Activated T-cell treated with anti-CD3 and anti-CD28 coated beads, Interleukin-2, amount 50 U/mL, for 48 hours (primary cell): Measurements from ENCODE around the gene MEOX1.

Experiments
- DNase-seq, 2 experiments: peaks; one replicate each; pipeline ENCODE4 v3.0.0-alpha.2; 2020

MEOX1 gene

DNA sequence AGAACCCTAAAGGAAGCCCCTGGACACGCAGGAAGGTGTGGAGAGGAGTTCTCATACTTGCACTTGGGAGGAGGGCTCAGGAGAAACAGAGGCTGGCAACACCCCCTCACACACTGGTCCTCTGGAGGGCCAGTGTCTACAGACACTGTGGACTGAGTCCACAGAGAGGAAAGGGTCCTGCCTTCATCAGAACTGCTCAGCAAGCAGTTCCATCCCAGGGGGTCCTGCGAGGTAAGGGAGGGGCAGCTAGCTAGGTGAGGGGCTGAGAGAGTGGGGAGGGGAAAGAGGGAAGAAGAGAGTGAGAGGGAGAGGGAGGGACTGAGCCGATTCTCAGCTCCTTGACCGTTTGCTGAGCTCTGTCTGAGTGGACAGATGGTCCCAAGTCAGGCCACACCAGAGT, 17.7 kb upstream of the MEOX1 start:
- no peak for DNase-seq

DNA sequence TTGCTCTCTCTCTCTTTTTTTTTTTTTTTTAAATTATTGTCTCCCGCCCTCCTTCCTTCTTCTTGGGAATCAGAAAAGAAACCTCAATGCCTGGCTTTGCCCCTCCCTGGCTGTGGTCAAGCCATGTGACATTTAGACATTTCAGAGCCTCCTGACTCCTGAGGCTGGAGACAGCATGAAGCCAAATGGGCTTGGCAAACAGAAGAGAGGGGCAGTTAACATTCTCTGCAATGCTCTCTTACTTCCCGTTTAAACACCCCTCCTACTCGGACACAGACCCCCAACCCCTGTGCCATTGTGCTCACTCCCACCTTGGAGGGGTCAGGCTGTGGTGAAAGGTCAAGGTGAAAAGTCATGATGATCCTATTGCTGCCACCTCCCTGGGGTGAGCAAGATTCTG, 14.7 kb upstream of the MEOX1 start:
- no peak for DNase-seq

DNA sequence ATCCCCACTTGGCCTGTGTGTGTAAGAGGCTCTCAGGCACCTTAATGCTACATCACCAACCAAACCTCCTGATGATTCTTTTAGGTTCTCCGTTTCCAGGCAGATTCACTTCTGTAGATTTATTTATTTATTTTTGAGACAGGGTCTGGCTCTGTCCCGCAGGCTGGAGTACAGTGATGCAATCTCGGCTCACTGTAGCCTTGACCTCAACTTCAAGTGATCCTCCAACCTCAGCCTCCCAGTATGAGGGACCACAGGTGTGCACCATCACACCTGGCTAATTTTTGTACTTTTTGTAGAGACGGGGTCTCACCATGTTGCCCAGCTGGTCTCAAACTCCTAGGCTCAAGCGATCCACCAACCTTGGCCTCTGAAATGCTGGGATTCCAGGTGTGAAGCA, 12.7 kb upstream of the MEOX1 start:
- no peak for DNase-seq

DNA sequence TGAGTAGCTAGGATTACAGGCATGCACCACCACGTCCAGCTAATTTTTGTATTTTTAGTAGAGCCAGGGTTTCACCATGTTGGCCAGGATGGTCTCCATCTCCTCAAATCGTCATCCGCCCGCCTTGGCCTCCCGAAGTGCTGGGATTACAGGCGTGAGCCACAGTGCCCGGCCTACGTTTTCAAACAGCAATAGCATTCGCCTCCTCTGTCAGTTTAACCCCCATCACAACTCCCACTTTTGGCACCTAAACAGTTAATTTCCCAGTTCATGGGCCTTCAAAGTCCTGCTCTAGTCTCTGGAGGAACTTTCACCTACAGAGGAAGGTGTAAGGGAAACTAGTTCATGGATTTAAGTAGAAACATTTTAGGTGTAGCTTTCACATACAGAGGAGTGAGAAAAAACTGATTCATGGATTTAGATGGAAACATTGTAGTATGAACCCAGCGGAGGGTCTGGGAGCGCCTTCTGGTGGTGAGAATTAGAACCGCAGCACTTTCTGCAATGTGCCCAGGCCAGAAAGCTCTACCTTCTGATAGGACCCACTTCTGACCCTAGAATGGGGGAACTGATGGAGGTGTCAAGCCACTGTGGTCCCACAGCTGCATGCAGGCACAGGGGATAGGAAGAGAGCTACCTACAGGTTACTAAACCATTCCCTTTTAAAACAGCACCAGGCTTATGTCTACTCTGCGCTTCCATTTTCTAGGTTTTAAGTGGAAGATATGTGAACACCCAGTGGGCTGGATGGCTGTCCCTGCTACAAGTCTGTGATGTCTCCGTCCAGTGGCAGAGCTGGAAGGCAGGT, 12.0 kb upstream of the MEOX1 start:
- peak; percentile 84 to 86 for DNase-seq

DNA sequence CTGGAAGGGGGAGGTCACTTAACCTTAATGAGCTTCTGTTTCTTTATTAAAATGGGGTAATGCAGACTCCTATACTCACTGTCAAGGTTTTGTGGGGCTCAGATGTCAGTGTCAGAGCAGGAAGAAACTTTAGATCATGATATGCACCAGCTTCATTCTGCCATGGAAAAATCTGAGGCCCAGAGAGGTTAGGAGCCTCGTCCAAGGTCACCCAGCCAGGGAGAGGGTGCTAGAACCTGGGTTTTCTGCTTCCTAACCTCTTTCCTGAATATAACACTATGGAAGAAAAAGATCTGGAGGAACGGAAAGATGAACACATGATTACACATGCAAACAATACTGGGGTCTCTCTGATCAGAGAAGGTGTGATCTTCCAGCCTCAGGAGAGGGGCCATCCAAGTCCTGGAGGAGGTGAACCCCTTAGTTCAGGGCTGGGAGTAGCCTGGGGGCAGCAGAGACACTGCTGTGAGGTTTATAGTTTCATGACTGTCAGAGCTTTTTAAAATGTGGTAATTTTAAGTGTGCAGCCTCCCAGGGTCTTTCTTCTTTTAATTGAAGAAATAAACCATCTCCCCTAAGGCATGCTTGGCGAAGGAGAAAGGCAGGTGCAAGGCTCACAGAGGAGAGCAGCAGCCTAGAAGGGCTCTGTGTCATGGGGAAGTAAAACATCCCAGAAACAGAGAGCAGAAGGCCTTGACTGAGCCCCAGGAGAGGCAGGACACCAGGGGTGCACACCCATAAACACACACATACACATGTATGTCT, 10.2 kb upstream of the MEOX1 start:
- no peak for DNase-seq

DNA sequence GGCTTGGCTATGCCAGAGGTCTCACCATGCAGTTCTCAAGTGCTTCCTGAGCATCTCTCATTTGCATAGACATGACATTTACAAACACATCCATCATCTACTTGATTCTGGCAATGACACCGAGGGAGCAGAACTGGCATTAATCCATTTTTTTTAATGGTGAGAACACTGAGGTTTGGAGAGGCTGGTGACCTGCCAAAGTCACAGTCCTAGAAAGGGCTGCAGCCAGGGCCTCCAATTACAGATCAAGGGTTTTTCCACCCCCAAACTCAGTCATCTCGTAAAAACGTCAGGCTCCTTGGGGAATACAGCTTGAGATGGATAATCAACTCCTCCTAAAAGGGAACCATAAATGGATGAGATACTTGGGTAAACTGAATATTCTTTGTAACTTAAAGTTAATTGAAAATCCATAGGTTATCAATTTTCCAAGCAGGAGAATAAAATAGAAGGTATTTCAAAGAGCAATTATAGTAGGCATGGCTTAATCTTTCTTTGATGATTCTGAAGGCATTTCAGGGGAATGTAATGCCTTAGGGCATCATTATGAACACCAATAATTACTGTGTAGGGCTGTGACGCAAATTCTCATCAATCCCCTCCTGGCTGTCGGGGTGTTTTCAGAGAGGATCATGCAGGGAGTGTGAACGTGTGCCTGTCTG, 9.4 kb upstream of the MEOX1 start:
- no peak for DNase-seq

DNA sequence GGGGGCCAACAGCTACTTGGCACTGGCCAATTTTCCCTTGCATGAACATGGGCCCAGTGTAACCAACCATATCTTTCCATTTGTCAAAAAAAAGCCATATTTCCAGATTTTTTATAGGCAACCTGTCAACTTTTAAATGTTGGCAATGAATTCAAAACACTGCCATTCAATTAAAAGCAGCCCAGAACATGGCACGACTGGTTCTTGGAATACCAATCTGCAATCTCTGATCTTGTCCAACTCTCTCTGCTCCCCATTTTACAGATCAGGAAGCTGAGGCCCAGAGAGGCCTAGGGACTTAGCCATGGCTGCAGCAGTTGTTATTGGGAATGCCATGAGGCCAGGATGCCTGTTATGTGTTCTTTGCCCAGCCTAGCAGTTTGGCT, 8.9 kb upstream of the MEOX1 start:
- no peak for DNase-seq

DNA sequence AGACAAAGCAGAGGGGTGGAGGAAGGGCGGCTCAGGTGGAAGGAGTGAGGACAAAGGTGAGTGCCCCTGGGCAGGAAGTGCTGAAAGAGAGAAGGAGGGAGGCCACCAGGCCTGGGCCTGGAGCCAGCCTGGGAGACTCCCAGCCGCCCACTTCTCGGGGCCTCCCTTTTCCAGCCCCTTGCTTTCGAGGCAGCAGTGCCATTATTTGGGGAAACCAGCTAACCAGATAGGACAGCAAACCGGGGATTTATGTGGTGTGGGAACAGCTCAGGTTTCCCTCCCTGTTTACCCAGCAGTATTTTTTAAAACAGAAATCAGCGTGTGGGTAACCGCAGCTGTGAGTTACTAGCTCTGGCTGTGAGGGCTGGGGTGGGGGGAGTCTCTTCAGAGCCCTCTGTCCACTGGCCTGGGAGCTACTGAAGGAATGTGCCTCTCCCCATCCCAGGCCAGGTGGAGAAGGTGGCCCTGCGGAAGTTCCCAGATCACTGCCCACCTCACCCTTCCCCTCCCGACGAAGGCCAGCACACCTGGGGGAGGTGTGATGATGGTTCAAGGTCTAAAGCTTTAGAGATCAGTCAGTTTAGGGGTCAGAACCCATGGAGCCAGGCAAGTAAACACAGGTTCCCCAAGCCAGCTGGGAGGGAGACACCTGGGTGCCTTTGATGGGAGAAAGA, 8.4 kb upstream of the MEOX1 start:
- no peak for DNase-seq

DNA sequence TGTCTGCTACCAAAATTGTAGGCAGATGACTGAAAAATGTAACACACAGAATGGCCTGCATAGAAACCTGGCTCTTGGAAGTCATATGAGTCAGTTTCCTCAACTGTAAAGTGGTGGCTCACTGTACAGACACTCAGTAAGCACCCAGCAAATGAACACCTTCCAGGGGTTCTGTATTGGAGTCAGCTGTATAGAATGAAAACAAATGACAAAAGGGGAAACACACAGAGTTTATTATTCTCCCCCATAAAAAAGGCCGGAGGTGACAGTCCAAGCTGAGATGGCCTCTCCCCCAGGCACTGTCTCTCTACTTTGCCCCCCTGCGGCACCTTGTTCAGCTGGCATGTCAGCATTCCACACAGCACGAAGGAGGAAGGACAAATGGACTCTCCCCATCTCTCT, 6.2 kb upstream of the MEOX1 start:
- no peak for DNase-seq

DNA sequence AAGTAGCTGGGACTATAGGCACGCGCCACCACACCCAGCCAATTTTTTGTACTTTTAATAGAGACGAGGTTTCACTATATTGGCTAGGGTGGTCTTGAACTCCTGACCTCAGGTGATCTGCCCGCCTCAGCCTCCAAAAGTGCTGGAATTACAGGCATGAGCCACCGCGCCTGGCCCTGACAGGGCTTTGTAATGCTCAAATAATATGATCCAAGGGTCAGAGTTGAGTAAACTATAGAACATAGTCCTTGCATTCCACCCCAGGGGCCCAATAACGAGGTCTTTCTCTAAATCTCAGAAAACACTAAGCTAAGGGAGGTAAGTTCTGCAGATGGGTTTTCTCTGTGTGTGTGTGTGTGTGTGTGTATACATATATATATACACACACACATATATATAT, 5.8 kb upstream of the MEOX1 start:
- DNase-seq: no peak

DNA sequence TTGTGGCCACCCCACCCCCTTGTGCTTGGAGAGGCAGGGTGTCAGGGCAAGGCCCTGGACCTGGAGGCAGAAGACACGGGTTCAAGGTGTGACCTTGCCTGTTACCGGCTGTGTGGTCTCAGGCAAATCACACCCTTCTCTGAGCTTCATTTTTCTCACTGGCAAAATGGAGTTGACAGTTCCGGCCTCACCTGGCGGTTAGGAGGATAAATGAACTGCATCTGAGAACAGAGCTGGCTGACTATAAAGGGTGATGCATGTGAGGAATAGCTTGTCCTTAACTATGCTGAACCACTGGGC, 4.2 kb upstream of the MEOX1 start:
- no peak for DNase-seq

DNA sequence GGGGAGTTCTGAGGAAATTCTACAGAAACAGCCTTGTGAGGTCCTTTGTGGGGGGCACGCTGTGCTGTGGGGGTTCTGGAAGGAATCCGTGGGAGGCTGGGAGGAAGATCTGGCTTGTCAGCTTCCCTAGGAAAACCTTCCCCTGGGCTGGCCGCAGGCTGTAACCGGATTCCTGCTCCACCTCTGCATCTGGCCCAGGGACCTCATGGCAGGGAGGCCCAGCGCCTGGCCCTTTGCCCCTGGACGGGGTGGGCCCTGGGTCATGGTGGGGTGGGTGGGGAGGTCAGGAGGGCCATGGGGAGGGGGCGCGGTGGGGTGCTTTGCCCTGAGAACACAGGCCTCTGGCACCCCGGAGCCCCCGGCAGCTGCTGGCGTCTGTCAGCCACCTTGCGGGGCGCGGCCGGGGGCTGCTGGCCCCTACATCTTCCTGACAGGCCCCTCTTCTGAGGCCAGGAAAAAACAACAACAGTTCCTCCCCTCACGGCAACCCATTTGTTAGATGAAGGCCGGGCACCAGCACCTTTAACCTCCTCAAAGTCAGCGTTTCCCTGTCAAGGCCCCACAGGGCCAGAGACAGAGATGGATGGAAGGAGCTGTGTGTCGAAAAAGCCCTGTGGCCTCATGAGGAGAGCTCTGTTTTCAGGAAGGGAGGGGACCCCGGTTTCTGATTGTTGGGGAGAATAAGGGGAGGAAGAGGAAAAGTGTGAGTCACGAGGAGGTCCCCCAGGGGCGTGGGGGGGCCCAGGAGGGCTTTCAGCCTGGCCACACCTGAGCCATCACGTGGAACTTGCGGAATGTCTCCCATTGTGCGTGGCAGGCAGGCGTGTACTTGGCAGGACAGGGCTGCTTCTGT, 3.6 kb upstream of the MEOX1 start:
- no peak for DNase-seq

DNA sequence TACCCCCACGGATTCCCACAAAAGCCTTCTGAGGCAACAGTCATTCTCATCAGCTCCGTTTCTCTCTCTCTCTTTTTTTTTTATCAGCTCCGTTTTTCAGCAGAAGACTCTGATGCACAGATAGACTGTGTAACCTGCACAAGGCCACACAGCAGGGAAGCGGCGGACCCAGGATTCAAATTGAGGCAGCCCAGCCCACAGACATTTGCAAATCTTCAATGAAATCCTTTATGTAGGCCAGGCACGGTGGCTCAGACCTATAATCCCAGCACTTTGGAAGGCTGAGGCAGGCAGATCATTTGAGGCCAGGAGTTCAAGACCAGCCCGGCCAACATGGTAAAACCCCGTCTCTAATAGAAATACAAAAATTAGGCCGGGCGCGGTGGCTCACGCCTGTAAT, 2.4 kb upstream of the MEOX1 start:
- DNase-seq: no peak

DNA sequence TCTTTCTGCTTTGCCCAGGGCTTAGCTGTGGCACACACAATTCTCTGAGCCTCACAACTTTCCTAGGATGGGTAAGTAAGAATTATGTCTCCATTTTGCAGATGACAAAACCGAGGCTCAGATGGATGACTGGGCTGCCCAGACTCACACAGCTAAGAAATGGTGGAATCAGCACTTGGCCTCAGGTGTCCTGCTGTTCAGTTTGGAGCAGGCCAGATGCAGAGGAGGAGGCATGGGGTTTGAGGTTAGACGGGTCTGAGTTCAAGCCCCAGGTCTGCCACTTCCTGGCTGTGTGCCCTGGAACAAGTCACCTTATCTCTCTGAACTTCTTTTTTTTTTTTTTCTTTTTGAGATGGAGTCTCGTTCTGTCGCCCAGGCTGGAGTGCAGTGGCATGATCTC, 1.7 kb upstream of the MEOX1 start:
- no peak for DNase-seq

DNA sequence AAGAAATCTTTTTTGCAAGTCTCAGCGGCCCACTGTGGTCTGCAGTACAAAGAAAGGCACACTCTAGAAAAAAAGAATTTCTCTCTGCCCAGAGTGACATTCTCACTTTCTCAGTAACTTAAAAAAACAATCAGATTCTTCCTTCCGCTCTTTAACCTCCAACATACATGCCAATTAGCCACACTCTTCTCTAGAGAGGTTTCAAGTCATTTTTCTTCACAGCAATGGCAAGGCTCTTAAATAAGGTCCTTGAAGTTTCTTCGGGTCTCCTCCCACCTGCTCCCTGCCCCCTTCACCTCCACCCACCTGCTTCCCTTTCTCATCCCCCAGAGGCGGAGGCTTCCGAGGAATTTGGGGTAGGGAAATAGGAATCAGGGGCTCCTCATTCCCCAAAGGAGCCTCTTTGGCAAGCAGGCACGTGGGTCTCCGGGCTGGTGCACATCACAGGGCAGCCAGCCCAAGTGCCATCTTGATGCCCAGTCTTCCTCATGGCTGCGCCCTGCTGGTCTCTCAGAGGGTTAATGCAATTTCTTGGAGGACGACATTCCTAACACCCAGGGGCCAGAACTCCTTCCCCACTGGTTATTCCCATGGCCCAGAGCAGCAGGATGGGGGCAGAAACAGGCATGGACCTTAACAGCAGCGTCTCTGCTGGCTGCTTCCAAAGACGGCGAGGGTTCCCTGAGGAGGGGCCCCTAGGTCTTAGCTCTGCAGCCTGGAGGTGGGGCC, 855 bp upstream of the MEOX1 start:
- DNase-seq: no peak

DNA sequence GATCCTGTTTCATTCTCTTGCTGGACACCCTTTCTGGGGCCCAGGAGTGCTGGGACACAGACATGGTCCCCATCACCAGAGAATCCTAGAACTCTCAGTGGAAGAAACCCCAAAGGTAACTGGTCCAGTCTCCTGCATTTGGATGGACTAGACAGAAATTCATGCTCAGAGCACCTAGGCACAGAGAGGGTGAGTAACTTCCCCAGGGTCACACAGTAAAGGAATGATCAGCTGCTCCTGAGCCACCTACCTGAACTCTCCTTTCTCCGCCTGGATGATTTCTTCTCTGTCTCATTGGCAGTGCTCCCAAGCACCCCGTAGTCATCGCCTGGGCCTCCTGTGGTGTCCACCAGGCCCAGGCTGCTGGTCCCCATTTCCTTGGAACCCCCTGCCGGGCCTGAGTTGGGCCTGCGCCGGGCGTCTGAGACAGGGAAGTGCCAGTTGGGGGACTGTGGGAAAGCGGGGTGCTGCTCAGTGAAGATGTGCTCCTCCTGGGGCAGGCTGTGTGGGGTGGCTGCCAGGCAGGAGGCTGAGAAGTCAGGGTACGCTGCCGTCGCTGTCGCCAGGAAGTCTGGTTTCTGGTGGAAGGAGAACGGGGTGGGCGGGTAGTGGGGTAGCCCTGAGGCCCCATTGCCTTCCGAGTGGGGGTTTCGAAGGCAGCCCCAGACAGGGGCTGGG, 767 bp downstream of the MEOX1 start:
- no peak for DNase-seq

DNA sequence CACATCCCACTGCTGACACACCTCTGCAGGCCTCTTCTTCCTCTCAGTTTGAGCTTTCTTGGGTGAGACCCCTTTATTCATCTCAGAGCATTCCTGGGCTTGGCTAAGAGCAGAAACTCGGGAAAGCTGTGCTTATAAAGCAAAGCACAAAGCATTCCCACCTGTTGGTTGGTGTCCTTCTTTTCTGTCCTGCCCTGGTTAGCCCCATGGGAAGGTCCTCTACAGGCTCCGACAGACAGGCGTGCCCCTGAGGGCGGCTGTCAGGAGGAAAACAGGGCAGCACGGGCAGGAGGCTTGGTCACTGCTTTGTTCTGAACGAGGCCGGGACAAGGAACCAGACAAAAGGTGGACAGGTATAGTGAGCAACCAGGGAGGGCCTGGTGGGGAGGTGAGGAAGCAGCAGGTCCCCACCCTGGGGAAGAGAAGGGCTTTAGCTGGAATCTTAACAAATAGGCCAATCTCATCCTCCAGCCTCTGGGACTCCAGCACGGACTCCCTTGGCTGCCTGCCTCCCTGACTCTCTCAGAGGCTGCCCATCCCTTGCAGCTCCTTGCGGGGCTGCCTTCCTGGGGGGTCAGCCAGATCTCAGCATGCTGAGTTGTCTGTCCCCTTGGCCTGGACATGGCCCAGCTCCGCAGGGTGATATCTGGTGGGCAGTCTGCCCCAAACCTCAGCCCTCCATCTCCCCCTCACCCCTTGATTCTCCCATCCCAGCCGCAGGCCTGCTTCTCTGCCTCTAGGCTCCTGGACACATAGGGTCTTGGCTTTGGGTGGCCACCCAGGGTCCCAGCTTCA, 1.7 kb downstream of the MEOX1 start:
- DNase-seq: no peak

DNA sequence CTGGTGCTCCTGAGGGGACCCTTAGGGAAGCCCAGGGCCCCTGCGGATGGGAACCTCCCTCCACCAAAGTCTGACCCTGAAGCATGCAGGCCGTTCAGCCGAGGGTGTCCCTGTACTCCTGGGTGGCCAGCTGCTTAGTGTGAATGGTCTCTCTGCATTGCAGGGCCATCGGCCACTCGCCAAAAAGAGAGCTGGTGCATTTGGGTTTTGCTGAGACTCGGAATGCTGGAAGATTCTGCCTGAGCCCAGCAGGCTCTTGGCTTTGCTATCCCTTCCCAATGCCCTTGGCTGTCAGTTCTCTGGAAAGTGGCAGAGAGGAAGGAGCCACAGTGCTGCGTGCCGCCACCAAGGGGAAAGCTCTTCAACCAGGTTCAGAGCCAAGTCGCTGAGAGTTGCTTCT, 2.8 kb downstream of the MEOX1 start:
- DNase-seq: no peak

DNA sequence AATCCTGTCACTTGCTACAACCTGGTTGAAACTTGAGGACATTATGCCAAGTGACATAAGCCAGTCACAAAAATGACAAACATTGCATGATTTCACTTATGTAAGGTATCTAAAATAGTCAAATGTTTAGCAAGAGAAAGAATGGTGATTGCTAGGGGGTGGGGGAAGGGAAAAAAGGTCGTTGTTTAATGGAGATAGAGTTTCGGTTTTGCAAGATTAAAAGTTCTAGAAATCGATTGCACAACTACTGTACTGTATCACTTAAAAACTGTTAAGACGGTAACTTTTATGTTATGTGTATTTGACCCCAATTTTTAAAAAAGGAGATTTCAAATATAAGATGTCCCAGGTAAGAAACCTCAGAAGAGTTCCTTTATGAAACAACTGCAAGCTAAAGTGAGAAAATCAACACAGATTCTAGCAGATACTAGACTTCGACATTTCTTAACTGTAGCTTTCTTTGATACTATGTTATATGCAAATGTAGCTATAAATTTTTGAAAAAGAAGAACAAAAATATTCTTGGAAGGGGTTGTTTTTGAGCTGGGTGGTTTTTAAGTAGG, 5.9 kb downstream of the MEOX1 start:
- no peak for DNase-seq

DNA sequence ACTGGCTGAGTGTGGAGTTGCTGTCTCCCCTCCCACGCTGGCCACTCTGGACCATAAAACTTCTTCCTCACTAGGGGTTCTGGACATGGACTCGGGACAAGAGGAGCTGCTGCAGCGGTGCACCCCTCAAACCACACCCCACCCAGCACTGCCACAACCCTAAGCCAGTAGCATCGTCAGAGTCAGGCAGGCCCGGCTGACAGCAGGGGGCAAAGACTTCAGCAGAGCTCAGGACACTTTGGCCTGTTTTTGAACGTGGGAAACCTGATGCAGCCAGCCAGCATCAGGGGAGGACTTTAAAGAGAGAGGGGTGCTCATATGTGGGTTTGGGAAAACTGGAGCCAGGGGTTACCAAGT, 9.6 kb downstream of the MEOX1 start:
- DNase-seq: no peak
